ENCODE measurements around the gene CHSY1. TPM values are rescaled to one million over a fixed set of nuclear protein-coding genes. Genes with fewer than 3 reads are reported as not detected.

The CHSY1 gene
- total RNA-seq, 1 donor from 2014 or later: 29.7 TPM

- no peak overlapping the region for H3K4me3 ChIP-seq (ENCODE audit: low read length in 3 of 3)
- H3K36me3 ChIP-seq (ENCODE audit: control insufficient read depth in 3 of 3, insufficient read depth in 3 of 3, low read length in 3 of 3): peaks cover 0 to under 1% (median 0%) of the 10 kb centered on the region in 3 donors
- H3K27me3 ChIP-seq (ENCODE audit: control insufficient read depth in 3 of 3, insufficient read depth in 3 of 3, low read length in 3 of 3): no peaks in the 10 kb centered on the region
- H3K9ac ChIP-seq (ENCODE audit: low read depth in 1 of 3, low read length in 3 of 3): peak overlapping the region in 2 of 3 donors; percentile 33 to 47
- peak overlapping the region; percentile 80 for H3K27ac ChIP-seq (ENCODE audit: low read depth, low read length)
- peaks cover 4 to 6% (median 4%) of the 10 kb centered on the region in 3 donors for H3K9me3 ChIP-seq (ENCODE audit: control insufficient read depth in 3 of 3, low read length in 3 of 3)
- peaks cover 27 to 33% (median 31%) of the 10 kb centered on the region in 3 donors for H3K4me1 ChIP-seq (ENCODE audit: control insufficient read depth in 3 of 3, insufficient read depth in 3 of 3, low read length in 3 of 3)
These were observed 82.9 kb downstream of the CHSY1 start for GRCh38 chr15:101168898-101169494.

- Histone ChIP-seq H3K36me3 (ENCODE audit: control insufficient read depth in 3 of 3, insufficient read depth in 3 of 3, low read length in 3 of 3) (no peaks in the 10 kb centered on the region), H3K4me3 (ENCODE audit: low read length in 3 of 3) (peak overlapping the region in 1 of 3 donors; percentile 46), H3K4me1 (ENCODE audit: control insufficient read depth in 3 of 3, insufficient read depth in 3 of 3, low read length in 3 of 3) (peaks cover 24 to 31% (median 28%) of the 10 kb centered on the region in 3 donors), H3K9ac (ENCODE audit: low read depth in 1 of 3, low read length in 3 of 3) (peak overlapping the region in 1 of 3 donors; percentile 2), H3K27me3 (ENCODE audit: control insufficient read depth in 3 of 3, insufficient read depth in 3 of 3, low read length in 3 of 3) (no peaks in the 10 kb centered on the region), H3K9me3 (ENCODE audit: control insufficient read depth in 3 of 3, low read length in 3 of 3) (peaks cover 4 to 6% (median 4%) of the 10 kb centered on the region in 3 donors), H3K27ac (ENCODE audit: low read depth, low read length) (peak overlapping the region; percentile 80)
These were observed 83.4 kb downstream of the CHSY1 start for GRCh38 chr15:101168463-101168824.

- Histone ChIP-seq H3K9ac (ENCODE audit: low read depth in 1 of 3, low read length in 3 of 3) (peak overlapping the region in 2 of 3 donors; percentile 2 to 27), H3K4me1 (ENCODE audit: control insufficient read depth in 3 of 3, insufficient read depth in 3 of 3, low read length in 3 of 3) (peaks cover 24 to 33% (median 30%) of the 10 kb centered on the region in 3 donors), H3K27me3 (ENCODE audit: control insufficient read depth in 3 of 3, insufficient read depth in 3 of 3, low read length in 3 of 3) (no peaks in the 10 kb centered on the region), H3K9me3 (ENCODE audit: control insufficient read depth in 3 of 3, low read length in 3 of 3) (peaks cover 4 to 6% (median 4%) of the 10 kb centered on the region in 3 donors), H3K36me3 (ENCODE audit: control insufficient read depth in 3 of 3, insufficient read depth in 3 of 3, low read length in 3 of 3) (no peaks in the 10 kb centered on the region), H3K4me3 (ENCODE audit: low read length in 3 of 3) (peak overlapping the region in 2 of 3 donors; percentile 13 to 46), H3K27ac (ENCODE audit: low read depth, low read length) (peak overlapping the region; percentile 80)
These were observed 83.9 kb downstream of the CHSY1 start for GRCh38 chr15:101167753-101168462.

- H3K9me3 ChIP-seq (ENCODE audit: control insufficient read depth in 3 of 3, low read length in 3 of 3): peaks cover 4 to 6% (median 4%) of the 10 kb centered on the region in 3 donors
- H3K4me1 ChIP-seq (ENCODE audit: control insufficient read depth in 3 of 3, insufficient read depth in 3 of 3, low read length in 3 of 3): peaks cover 24 to 35% (median 35%) of the 10 kb centered on the region in 3 donors
- H3K36me3 ChIP-seq (ENCODE audit: control insufficient read depth in 3 of 3, insufficient read depth in 3 of 3, low read length in 3 of 3): no peaks in the 10 kb centered on the region
- peak overlapping the region in 1 of 3 donors; percentile 27 for H3K9ac ChIP-seq (ENCODE audit: low read depth in 1 of 3, low read length in 3 of 3)
- no peaks in the 10 kb centered on the region for H3K27me3 ChIP-seq (ENCODE audit: control insufficient read depth in 3 of 3, insufficient read depth in 3 of 3, low read length in 3 of 3)
- H3K4me3 ChIP-seq (ENCODE audit: low read length in 3 of 3): peak overlapping the region in 2 of 3 donors; percentile 13 to 17
- peak overlapping the region; percentile 80 for H3K27ac ChIP-seq (ENCODE audit: low read depth, low read length)
These were observed 84.5 kb downstream of the CHSY1 start for GRCh38 chr15:101167411-101167752.

GRCh38 chr15:101165905-101166471 lies 85.9 kb downstream of the CHSY1 start:
- Histone ChIP-seq H3K27me3 (ENCODE audit: control insufficient read depth in 3 of 3, insufficient read depth in 3 of 3, low read length in 3 of 3) (no peaks in the 10 kb centered on the region), H3K4me3 (ENCODE audit: low read length in 3 of 3) (no peak overlapping the region), H3K9me3 (ENCODE audit: control insufficient read depth in 3 of 3, low read length in 3 of 3) (peaks cover 4 to 6% (median 4%) of the 10 kb centered on the region in 3 donors), H3K27ac (ENCODE audit: low read depth, low read length) (peak overlapping the region; percentile 80), H3K9ac (ENCODE audit: low read depth in 1 of 3, low read length in 3 of 3) (no peak overlapping the region), H3K36me3 (ENCODE audit: control insufficient read depth in 3 of 3, insufficient read depth in 3 of 3, low read length in 3 of 3) (no peaks in the 10 kb centered on the region), H3K4me1 (ENCODE audit: control insufficient read depth in 3 of 3, insufficient read depth in 3 of 3, low read length in 3 of 3) (peaks cover 24 to 37% (median 32%) of the 10 kb centered on the region in 3 donors)

GRCh38 chr15:101162701-101163483 lies 89.0 kb downstream of the CHSY1 start:
- Histone ChIP-seq H3K36me3 (ENCODE audit: control insufficient read depth in 3 of 3, insufficient read depth in 3 of 3, low read length in 3 of 3) (no peaks in the 10 kb centered on the region), H3K27ac (ENCODE audit: low read depth, low read length) (no peak overlapping the region), H3K4me3 (ENCODE audit: low read length in 3 of 3) (no peak overlapping the region), H3K9ac (ENCODE audit: low read depth in 1 of 3, low read length in 3 of 3) (no peak overlapping the region), H3K4me1 (ENCODE audit: control insufficient read depth in 3 of 3, insufficient read depth in 3 of 3, low read length in 3 of 3) (peaks cover 0 to 15% (median 7%) of the 10 kb centered on the region in 3 donors), H3K27me3 (ENCODE audit: control insufficient read depth in 3 of 3, insufficient read depth in 3 of 3, low read length in 3 of 3) (no peaks in the 10 kb centered on the region), H3K9me3 (ENCODE audit: control insufficient read depth in 3 of 3, low read length in 3 of 3) (peaks cover 4 to 6% (median 4%) of the 10 kb centered on the region in 3 donors)

- Histone ChIP-seq H3K4me1 (ENCODE audit: control insufficient read depth in 3 of 3, insufficient read depth in 3 of 3, low read length in 3 of 3) (peaks cover 0 to 10% (median 5%) of the 10 kb centered on the region in 3 donors), H3K9me3 (ENCODE audit: control insufficient read depth in 3 of 3, low read length in 3 of 3) (peaks cover 4 to 6% (median 4%) of the 10 kb centered on the region in 3 donors), H3K27me3 (ENCODE audit: control insufficient read depth in 3 of 3, insufficient read depth in 3 of 3, low read length in 3 of 3) (no peaks in the 10 kb centered on the region), H3K36me3 (ENCODE audit: control insufficient read depth in 3 of 3, insufficient read depth in 3 of 3, low read length in 3 of 3) (no peaks in the 10 kb centered on the region), H3K9ac (ENCODE audit: low read depth in 1 of 3, low read length in 3 of 3) (no peak overlapping the region), H3K27ac (ENCODE audit: low read depth, low read length) (no peak overlapping the region), H3K4me3 (ENCODE audit: low read length in 3 of 3) (no peak overlapping the region)
These were observed 90.2 kb downstream of the CHSY1 start for GRCh38 chr15:101161656-101162055.

GRCh38 chr15:101159936-101160815 lies 91.7 kb downstream of the CHSY1 start:
- Histone ChIP-seq H3K9ac (ENCODE audit: low read depth in 1 of 3, low read length in 3 of 3) (no peak overlapping the region), H3K27me3 (ENCODE audit: control insufficient read depth in 3 of 3, insufficient read depth in 3 of 3, low read length in 3 of 3) (no peaks in the 10 kb centered on the region), H3K4me3 (ENCODE audit: low read length in 3 of 3) (no peak overlapping the region), H3K27ac (ENCODE audit: low read depth, low read length) (no peak overlapping the region), H3K9me3 (ENCODE audit: control insufficient read depth in 3 of 3, low read length in 3 of 3) (no peaks in the 10 kb centered on the region), H3K4me1 (ENCODE audit: control insufficient read depth in 3 of 3, insufficient read depth in 3 of 3, low read length in 3 of 3) (peaks cover 0 to 10% (median 5%) of the 10 kb centered on the region in 3 donors), H3K36me3 (ENCODE audit: control insufficient read depth in 3 of 3, insufficient read depth in 3 of 3, low read length in 3 of 3) (no peaks in the 10 kb centered on the region)

All from skeletal muscle tissue (tissue), 4 donors.